Tibial nerve (tissue), 3 donors: ENCODE results near the gene SYT1.

Source experiments
- POLR2A ChIP-seq, 2 donors: fragments of 450-650 bp; IDR thresholded peaks; one replicate each; pipeline ENCODE4 v1.6.1; 2017; ENCODE audit warnings: antibody characterized with exemption in 2 of 2, mild to moderate bottlenecking in 2 of 2, moderate library complexity in 2 of 2
- TF ChIP-seq, protein P1 (sequence below), 5 experiments: fragments of 200-600 bp in 3 of 5; fragments of 450-650 bp in 2 of 5; sonication (generic) in 3 of 5; IDR thresholded peaks; one replicate each; pipeline ENCODE4 v1.5.1; 2016 to 2019; ENCODE audit warnings: antibody characterized with exemption in 5 of 5, mild to moderate bottlenecking in 3 of 5, moderate library complexity in 2 of 5

DNA sequence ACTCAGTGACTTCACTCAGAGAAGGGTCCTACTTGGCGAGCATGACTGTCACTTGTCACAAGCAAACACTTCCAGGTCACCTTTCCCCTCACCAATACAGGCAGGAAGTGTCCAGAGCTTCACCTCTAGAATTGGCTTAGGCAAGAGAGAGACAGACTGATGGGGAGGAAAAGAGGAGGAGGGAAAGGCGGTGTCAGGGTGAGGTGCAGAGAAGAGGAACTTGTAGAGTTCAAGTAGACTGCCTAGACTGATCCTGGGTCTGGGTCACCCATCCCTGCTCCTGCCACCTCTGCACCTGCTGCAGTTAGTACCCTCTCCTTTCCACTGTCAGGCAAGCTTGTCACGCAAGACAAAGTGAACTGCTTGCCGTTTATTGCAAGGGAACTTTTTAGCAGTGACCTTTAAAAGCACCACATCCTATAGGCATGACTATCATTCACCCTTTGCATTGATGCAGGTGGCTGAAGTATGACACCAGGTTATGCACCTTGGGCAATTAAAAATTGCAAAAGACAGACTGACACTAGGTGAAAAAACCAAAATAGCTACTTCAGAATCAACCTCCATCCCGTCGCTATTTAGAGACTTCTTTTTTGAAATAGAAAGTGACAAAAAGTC lies 292.4 kb downstream of the SYT1 start:
- TF ChIP-seq, protein P1, sequence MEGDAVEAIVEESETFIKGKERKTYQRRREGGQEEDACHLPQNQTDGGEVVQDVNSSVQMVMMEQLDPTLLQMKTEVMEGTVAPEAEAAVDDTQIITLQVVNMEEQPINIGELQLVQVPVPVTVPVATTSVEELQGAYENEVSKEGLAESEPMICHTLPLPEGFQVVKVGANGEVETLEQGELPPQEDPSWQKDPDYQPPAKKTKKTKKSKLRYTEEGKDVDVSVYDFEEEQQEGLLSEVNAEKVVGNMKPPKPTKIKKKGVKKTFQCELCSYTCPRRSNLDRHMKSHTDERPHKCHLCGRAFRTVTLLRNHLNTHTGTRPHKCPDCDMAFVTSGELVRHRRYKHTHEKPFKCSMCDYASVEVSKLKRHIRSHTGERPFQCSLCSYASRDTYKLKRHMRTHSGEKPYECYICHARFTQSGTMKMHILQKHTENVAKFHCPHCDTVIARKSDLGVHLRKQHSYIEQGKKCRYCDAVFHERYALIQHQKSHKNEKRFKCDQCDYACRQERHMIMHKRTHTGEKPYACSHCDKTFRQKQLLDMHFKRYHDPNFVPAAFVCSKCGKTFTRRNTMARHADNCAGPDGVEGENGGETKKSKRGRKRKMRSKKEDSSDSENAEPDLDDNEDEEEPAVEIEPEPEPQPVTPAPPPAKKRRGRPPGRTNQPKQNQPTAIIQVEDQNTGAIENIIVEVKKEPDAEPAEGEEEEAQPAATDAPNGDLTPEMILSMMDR (IDR thresholded peaks at IDR 0.05): no peak
- TF ChIP-seq POLR2A (IDR thresholded peaks at IDR 0.05): no peak
